ENCODE data around the gene RPRD2.
"Not testable (repeated sequence)": the region's sequence is repeated elsewhere in the genome, so short reads cannot be mapped to it uniquely, and the experiment has no call there.

The RPRD2 gene

GRCh38 chr1:150363426-150364230, at the start of gene RPRD2:
Gene RPRD2 (plus strand): TSS chr1:150364147. CDS start chr1:150364715, 568 bp downstream.
- peak; percentile 100 for DNase-seq

- not testable (repeated sequence) for DNase-seq
These were observed 49.3 kb upstream of the RPRD2 start for GRCh38 chr1:150314691-150315090.

- no peak for DNase-seq
These were observed 43.3 kb upstream of the RPRD2 start for GRCh38 chr1:150320667-150320978.

- peak; percentile 20 for DNase-seq
These were observed 42.2 kb upstream of the RPRD2 start for GRCh38 chr1:150321826-150322166.

- no peak for DNase-seq
These were observed 41.6 kb upstream of the RPRD2 start for GRCh38 chr1:150322310-150322709.

- DNase-seq: no peak
These were observed 31.2 kb upstream of the RPRD2 start for GRCh38 chr1:150332651-150333290.

DNA sequence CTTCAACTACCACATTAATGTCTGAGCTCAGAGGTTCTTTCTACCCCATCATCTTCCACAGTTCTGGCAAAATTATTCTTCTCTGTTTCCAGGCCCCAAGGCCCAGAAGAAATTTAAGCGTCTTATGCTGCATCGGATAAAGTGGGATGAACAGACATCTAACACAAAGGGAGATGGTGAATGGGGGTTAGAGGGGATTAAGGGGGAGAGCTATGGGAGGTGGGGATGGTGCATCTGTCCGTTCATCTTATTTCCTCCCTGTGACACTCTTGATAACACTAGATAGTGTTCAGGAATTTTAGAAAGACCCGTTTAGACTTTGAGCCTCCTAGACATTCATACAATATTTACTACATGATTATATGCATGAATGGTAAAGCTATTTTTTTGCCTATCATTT, 17.6 kb upstream of the RPRD2 start:
- no peak for DNase-seq

GRCh38 chr1:150352866-150353265, 11.1 kb upstream of the RPRD2 start:
- no peak for DNase-seq

DNA sequence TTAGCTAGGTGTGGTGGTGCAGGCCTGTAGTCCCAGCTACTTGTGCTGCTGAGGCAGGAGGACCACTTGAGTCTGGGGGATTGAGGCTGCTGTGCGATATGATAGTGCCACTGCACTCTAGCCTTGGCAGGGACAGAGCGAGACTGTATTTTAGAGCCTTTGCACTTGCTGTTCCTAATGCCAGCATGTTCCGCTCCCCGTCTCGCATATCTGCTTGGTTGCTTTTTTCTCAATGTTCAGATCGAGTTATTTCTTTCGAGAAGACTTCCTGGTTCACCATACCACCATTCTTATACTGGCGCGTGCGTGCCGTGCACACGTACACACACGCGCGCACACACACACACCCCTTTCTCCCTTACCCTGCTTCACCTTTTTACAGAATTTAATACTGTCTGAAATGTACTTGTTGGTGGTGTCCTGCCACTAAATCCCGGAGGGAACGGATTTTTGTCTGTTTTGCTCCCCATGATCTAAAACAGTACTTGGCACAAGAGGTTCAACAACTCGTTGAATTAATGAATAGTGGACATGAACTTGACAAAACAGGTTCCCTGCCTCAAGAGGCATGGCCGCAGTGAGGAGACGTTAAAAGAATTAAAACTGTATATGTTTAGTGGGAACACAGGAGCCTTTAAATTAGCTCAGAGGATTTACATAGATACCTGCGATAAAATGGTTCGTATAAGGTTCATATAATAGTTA, 1.1 kb upstream of the RPRD2 start:
- DNase-seq: peak; percentile 22

DNA sequence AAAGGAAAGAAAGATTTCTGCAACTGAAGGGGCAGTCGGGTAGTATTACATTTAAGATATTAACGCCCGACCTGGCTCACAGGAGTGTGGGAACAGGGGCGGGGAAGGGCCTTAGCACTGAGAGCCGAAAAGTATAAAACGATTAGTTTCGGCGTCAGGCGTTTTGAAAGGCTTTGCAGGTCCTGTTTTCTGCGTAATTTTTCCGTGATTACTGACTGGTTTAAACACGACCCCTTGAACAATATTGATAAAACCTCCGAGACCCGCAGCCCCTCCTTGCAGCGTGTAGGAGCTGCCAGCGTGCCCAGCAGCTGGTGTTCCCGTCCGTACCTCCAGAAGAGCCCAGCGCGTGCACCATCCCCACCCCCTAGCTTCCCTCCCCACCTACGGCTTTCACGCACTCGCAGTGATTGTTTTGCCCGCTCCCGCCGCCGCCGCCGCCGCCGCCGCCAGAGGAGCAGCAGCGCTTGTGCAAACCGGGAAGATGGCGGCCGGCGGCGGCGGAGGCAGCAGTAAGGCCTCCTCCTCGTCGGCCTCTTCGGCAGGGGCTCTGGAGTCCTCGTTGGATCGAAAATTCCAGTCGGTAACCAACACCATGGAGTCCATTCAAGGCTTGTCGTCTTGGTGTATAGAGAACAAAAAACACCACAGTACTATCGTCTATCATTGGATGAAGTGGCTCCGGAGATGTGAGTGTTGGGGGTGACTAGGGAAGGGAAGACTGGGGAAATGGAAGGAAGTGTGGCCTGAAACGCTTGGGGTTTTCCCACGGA, 470 bp downstream of the RPRD2 start:
- DNase-seq: peak; percentile 86

GRCh38 chr1:150365941-150366340, 2.0 kb downstream of the RPRD2 start:
- DNase-seq: no peak

DNA sequence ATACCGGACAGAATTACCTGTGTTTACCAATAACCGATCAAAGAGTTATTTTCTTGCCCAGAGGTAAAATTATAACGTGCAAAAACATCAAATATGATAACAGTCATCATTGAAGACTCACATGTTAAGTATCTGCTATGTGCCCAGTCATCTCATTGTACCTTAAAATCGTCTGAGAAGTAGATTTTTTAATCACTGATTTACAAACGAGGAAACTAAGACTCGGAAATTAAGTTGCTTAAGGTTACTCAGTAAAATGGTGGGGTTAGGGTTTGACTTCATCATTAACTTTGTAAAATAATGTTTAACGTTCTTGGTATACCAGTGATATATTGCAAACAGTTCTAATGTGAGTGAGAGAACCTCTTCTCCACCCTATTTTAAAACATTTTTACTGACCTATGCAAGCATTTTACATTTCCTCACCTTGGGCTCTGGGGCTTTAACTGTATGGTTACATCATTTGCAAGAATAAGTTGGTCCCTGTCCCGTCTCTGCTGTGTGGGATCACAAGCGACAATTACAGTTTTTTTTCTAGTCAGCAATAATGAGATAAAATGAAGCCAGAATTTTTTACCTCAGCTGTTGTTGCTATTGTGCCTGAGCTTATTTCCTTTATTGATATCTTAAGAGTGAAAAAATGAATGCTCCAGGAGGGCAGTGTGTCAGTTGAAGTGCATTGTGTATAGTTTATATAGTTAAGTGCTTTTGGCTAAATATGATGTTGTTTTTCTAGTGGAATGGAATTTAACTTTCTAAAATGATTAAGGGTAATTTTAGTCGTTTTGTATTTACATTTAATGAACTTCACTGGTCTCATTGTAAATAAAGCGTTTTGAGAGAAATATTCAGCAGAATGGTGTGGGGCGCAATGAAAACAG, 2.7 kb downstream of the RPRD2 start:
- no peak for DNase-seq

DNA sequence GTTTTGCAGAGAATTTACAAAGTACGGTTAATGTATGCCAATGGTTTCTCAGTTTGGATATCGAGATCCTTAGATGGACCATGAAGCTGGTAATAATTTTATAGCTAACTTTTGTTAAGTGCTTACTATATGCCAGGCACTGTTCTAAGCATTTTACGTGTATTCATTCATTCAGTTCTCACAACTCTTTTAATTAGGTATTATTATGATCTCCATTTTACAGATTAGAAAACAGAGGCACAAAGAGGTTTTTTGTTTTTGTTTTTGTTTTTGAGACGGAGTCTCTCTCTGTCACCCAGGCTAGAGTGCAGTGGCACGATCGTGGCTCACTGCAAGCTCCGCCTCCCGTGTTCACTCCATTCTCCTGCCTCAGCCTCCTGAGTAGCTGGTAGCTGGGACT, 7.2 kb downstream of the RPRD2 start:
- no peak for DNase-seq

GRCh38 chr1:150372580-150372979, 8.6 kb downstream of the RPRD2 start:
- DNase-seq: no peak

- no peak for DNase-seq
These were observed 12.2 kb downstream of the RPRD2 start for GRCh38 chr1:150376110-150376509.

- DNase-seq: no peak
These were observed 19.8 kb downstream of the RPRD2 start for GRCh38 chr1:150383631-150384324.

DNA sequence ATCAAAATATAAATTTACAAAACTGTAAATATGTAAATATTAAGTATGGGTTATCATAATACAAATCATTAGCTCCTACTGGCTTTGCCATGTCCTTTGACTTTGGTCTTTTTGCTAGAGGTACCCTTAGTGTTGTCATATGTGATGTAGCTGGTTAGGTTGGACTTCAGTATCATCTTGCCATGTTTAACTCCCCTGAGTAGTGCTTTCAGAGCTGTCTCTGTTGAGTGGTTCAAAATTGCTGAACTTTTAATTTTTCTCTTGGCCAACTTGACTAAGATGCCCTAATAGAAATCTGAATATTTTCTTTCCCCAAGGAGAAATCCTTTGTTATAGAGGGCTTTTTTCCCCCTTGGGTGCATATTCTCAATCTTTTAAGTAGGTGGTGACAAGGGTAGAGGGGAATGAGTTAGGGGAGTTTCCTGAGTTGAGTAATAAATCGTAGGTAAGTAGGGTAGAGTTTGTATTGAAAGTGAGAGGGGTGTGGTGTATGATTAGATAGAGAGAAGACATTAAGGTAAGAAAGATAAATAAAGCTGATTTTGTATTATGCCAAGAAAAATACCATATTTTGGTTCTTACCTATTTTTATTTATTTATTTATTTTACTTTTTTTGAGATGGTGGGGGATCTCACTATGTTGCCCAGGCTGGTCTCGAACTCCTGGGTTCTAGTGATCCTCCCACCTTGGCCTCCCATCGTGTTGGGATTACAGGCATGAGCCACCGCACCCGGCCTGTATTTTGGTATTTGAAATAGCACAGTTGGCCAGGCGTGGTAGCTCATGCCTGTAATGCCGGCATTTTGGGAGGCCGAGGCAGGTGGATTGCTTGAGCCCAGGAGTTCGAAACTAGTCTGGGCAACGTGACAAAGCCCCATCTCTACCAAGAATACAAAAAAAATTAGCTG, 21.8 kb downstream of the RPRD2 start:
- no peak for DNase-seq

DNA sequence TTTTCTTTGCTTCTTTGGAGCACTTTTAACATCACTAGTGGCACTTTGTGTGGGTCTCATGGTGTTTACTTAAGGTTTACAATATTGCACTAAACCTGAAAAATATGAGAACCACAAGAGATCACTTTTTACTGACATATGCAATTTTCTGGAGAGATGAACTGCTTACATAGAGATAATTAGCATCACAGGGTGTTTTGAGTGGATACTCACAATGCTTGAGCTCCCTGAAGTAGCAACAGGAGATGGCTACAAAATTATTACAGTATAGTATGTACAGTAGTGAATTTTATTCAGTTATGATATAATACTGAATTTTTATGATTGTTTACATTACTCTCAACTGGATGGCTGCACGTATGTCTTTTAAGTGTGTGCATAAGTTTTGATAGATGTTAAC, 22.6 kb downstream of the RPRD2 start:
- no peak for DNase-seq

DNA sequence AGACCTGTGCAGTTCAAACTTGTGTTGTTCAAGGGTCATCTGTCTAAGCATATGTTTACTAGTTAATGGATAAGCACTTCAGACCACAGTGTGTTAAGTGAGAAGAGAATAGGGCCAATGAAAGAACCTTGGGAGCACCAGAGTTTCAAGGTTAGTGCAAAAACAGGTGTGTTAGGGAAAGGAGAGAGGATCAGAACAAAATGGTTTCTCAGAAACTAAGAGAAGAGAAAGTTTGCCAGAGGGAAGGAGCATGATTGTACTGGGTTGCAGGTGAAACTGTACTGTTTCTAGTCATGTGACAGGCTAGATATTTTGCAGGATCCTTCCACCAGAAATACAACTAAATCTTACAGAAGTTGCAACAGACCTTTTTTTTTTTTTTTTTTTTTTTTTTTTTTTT, 23.3 kb downstream of the RPRD2 start:
- no peak for DNase-seq

GRCh38 chr1:150388241-150388640, 24.3 kb downstream of the RPRD2 start:
- no peak for DNase-seq

GRCh38 chr1:150389650-150390049, 25.7 kb downstream of the RPRD2 start:
- DNase-seq: no peak

All from femur (tissue), 1 donor.